Esophagus squamous epithelium (tissue), 4 donors: ENCODE measurements around the gene FRMPD4.

Experiments
- CTCF ChIP-seq, 6 experiments: fragments of 450-650 bp in 4 of 6; fragments of 200-600 bp in 2 of 6; sonication (generic) in 2 of 6; IDR thresholded peaks; one replicate each; pipeline ENCODE4 v1.5.1; 2016 to 2019; ENCODE audit warnings: antibody characterized with exemption in 6 of 6, mild to moderate bottlenecking in 4 of 6, moderate library complexity in 4 of 6
- POLR2A ChIP-seq, 4 donors: fragments of 450-650 bp; IDR thresholded peaks; one replicate each; pipeline ENCODE4 v1.6.1; 2017; ENCODE audit warnings: antibody characterized with exemption in 4 of 4, mild to moderate bottlenecking in 4 of 4, moderate library complexity in 3 of 4

- TF ChIP-seq CTCF (IDR thresholded peaks at IDR 0.05): no peak
- TF ChIP-seq POLR2A (IDR thresholded peaks at IDR 0.05): no peak
Observed at GRCh38 chrX:12704706-12705105, 566.4 kb downstream of the FRMPD4 start.
